BE2C (cell line): ENCODE results near the gene DNAJA4.

Experiments
- DNase-seq: peaks from one replicate; pipeline ENCODE4 v3.0.0-alpha.2; 2020
- H3K27me3 ChIP-seq: fragments of 250-450 bp; sonication (Bioruptor Pico); 2 replicates; pipeline ENCODE4 v1.5.1; 2020; ENCODE audit warnings: mild to moderate bottlenecking
- H3K36me3 ChIP-seq: fragments of 250-450 bp; sonication (Bioruptor Pico); 2 replicates; pipeline ENCODE4 v1.5.1; 2020; ENCODE audit warnings: mild to moderate bottlenecking
- H3K4me1 ChIP-seq: fragments of 250-450 bp; sonication (Bioruptor Pico); 2 replicates; pipeline ENCODE4 v1.5.1; 2020
- H3K4me3 ChIP-seq: 2 replicates; pipeline ENCODE4 v1.5.1; 2011; ENCODE audit warnings: low read depth, low read length
- H3K9me3 ChIP-seq: fragments of 250-450 bp; sonication (Bioruptor Pico); 2 replicates; pipeline ENCODE4 v1.5.1; 2020
- TF ChIP-seq, protein P1 (sequence below): IDR thresholded peaks from 2 replicates; pipeline ENCODE4 v1.5.1; 2012; ENCODE audit warnings: mild to moderate bottlenecking, low read depth, low read length

The DNAJA4 gene

DNA sequence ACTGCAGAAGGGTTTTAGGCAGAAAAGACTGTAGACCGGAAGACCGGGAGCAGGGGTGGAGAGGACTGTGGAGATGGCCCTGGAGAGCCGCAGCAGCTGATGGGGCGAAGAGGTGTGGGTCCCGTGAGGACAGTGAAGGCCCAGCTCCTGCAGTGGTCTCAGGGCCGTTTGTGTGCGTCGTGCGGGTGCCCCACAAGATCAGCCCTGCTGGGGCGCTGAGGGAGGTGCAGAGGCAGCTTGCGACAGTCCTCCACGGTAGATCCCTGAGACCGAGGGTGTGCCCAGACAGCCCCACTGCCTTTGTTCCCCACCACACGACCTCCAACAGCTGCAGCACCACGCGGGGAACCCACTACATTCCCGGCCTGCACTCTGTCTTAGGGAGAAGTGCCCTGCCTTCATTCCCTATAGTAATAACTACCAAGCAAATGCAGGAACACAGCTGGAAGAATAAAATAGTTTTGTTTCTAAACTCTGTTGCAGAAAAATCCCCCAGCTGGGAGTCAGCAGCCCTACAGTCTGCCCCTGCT is 56.7 kb downstream of the DNAJA4 start:
- H3K27me3 ChIP-seq, result no peaks in the 10 kb centered on the region
- H3K4me3 ChIP-seq, result no peak overlapping the region
- TF ChIP-seq, protein P1, sequence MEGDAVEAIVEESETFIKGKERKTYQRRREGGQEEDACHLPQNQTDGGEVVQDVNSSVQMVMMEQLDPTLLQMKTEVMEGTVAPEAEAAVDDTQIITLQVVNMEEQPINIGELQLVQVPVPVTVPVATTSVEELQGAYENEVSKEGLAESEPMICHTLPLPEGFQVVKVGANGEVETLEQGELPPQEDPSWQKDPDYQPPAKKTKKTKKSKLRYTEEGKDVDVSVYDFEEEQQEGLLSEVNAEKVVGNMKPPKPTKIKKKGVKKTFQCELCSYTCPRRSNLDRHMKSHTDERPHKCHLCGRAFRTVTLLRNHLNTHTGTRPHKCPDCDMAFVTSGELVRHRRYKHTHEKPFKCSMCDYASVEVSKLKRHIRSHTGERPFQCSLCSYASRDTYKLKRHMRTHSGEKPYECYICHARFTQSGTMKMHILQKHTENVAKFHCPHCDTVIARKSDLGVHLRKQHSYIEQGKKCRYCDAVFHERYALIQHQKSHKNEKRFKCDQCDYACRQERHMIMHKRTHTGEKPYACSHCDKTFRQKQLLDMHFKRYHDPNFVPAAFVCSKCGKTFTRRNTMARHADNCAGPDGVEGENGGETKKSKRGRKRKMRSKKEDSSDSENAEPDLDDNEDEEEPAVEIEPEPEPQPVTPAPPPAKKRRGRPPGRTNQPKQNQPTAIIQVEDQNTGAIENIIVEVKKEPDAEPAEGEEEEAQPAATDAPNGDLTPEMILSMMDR, result no peak
- H3K4me1 ChIP-seq, result peaks cover 15% of the 10 kb centered on the region
- DNase-seq, result no peak
- no peaks in the 10 kb centered on the region for H3K9me3 ChIP-seq
- no peaks in the 10 kb centered on the region for H3K36me3 ChIP-seq

DNA sequence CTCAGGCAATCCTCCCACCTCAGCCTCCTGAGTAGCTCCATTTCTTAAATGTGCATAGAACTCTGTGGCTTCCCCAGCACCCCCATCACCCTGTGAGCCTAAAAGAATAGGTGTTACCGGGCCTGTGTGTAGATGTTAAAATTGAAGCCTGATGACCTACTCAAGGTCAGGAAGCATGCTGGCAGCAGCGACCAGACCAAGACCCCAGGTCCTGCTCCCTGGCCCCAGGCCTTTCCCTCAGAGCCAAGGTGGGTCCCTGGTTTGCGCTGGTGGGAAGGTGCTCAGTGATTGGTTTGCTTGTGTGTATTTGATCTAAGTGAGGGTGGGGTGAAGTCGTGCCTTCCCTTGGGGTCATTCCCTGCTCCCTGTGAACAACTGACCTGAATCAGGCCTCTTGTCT is 57.4 kb downstream of the DNAJA4 start:
- H3K4me1 ChIP-seq, result peaks cover 15% of the 10 kb centered on the region
- no peaks in the 10 kb centered on the region for H3K27me3 ChIP-seq
- H3K9me3 ChIP-seq, result no peaks in the 10 kb centered on the region
- DNase-seq, result no peak
- TF ChIP-seq, protein P1, result no peak
- H3K36me3 ChIP-seq, result no peaks in the 10 kb centered on the region
- no peak overlapping the region for H3K4me3 ChIP-seq

DNA sequence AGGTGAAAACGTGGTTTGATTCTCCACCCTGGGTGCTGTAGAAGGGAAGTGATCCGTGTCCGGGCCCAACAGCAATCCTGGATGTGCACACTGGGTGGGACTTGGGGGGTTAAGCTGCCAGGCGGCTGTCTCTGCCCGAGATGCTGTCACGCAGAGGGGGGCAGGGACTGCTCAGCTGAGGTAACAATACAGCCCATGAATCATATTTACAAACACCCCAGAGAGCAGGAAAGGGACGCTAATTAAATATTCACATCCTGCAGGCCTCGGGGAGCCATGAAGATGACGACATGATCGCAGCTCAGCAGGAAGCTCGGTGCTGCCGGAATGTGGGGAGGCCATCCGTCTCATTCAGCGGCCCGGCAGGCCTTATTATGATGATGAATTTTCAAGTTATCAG is 57.9 kb downstream of the DNAJA4 start:
- peak; percentile 58 for DNase-seq
- TF ChIP-seq, protein P1, result no peak
- Histone ChIP-seq H3K4me1 (peaks cover 15% of the 10 kb centered on the region), H3K36me3 (no peaks in the 10 kb centered on the region), H3K9me3 (no peaks in the 10 kb centered on the region), H3K27me3 (no peaks in the 10 kb centered on the region), H3K4me3 (no peak overlapping the region)

DNA sequence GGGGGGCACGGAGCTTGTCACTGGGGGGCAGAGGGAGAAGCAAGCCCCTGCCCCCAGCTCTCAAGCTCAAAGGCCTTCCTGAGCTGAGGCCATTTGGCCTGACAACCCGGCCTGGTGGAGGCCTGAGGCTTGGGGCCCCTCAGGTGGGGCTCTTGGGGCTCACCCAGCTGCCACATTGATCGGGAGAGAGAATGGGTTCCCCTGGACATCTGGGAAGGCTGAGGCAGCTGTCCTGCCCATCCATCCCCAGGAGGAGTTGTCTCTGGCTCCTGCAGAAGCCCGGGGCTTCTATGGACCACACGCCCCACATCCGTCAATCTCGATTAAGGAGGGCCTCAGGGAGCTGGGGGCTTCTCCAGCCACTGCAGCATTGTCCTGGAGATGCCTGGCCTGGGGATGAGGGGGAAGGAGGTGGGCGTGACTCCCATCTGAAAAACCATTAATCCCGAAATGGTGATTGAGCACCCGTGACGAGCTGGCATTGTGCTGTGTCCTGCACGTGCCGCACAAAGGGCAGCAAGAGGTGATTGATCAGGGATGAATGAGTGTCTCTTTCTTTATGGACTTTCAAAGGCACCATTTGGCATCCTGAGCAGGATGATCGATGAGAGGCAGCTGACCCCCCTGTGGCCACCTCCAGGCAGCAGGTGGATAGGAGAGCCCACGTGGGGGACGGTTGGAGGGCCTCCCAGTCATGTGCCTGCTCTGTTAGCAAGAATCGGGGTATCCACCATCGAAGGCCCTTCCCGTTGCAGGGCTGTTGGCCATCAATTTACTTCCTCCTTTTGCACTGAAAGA is 58.6 kb downstream of the DNAJA4 start:
- Histone ChIP-seq H3K4me1 (peaks cover 15% of the 10 kb centered on the region), H3K4me3 (no peak overlapping the region), H3K27me3 (no peaks in the 10 kb centered on the region), H3K9me3 (no peaks in the 10 kb centered on the region), H3K36me3 (no peaks in the 10 kb centered on the region)
- TF ChIP-seq, protein P1, result no peak
- DNase-seq, result no peak

DNA sequence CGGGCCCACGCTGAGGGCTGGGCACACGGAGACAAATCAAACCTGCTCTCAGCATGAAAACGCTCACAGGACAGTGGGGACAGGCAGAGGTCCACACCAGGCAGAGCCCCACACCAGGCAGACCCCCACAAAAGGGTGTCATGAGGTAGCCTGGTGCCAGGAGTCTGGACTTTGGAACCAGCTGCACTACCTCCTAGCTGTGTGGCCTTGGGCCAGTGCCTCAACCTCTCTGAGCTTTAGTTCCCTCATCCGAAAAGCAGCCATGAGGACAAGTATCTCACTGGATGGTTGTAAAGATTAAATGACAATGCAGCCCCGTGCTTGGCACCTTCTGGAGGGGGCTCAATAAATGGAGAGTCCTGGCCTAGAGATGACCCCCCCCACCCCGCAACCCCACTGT is 59.3 kb downstream of the DNAJA4 start:
- H3K27me3 ChIP-seq, result no peaks in the 10 kb centered on the region
- H3K9me3 ChIP-seq, result no peaks in the 10 kb centered on the region
- no peaks in the 10 kb centered on the region for H3K36me3 ChIP-seq
- TF ChIP-seq, protein P1, result no peak
- DNase-seq, result no peak
- peaks cover 15% of the 10 kb centered on the region for H3K4me1 ChIP-seq
- H3K4me3 ChIP-seq, result no peak overlapping the region

DNA sequence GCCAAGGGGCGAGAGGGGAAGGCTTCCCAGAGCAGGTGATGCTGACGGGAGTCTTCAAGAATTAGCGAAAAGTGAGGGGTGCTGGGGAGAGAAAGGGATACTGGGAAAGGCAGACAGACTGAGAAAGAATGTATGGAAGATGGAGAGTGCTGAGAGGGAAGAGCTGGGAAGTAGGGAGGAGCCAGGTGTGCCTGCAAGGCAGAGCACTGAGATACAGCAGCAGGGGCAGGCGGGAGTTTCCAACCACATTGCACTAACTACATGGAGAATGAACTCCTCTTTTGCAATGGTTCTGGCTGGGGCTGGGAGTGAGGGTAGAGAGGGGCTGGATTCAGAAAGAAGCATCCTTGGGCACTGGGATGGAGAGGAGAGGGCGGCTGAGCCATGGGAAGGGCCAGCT is 59.8 kb downstream of the DNAJA4 start:
- DNase-seq, result no peak
- TF ChIP-seq, protein P1, result no peak
- Histone ChIP-seq H3K27me3 (no peaks in the 10 kb centered on the region), H3K9me3 (no peaks in the 10 kb centered on the region), H3K36me3 (no peaks in the 10 kb centered on the region), H3K4me1 (peaks cover 15% of the 10 kb centered on the region), H3K4me3 (no peak overlapping the region)
